GM12874 (cell line): ENCODE data around the gene BAIAP2L1.

Experiments
- CTCF ChIP-seq: IDR thresholded peaks from 2 replicates; pipeline ENCODE4 v1.5.1; 2011; ENCODE audit warnings: low read depth, mild to moderate bottlenecking, control low read depth, low read length, moderate library complexity; ENCODE audit not compliant: insufficient read depth

The BAIAP2L1 gene

GRCh38 chr7:98296833-98297232, 104.1 kb downstream of the BAIAP2L1 start:
- no peak for TF ChIP-seq CTCF

DNA sequence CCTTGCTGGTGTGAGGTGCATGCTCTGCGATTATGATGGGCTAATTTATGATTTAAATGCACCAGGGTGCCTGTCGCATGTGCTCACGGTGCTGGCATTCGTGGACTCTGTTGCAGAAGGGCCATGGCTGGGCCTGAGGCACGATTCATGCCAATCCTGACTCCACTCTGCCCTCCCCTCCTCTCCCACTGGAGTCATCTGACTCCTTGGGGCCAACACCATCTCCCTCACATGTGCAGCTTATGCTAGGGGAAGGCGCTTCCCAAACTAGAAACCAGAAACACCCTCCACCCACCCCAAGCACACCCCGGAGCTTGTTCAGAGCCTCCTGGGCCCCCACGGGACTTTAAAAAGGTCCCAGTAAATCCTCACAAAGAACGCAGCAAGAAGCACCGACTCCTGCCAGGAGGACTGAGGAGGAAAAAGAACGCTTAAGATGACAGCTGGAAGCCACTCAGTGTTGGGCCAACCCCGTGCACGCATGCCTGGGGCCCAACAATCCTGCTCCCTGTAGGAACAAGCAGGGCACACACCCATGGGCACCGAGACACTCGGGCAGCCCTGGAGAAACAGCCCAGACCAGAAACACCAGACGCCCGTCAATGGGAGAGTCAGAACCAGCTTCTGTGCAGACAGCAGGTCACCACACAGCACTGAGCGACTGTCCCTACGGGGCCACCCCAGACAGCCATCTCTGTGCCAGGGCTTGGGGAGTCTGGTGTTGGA, 105.3 kb downstream of the BAIAP2L1 start:
- no peak for TF ChIP-seq CTCF

DNA sequence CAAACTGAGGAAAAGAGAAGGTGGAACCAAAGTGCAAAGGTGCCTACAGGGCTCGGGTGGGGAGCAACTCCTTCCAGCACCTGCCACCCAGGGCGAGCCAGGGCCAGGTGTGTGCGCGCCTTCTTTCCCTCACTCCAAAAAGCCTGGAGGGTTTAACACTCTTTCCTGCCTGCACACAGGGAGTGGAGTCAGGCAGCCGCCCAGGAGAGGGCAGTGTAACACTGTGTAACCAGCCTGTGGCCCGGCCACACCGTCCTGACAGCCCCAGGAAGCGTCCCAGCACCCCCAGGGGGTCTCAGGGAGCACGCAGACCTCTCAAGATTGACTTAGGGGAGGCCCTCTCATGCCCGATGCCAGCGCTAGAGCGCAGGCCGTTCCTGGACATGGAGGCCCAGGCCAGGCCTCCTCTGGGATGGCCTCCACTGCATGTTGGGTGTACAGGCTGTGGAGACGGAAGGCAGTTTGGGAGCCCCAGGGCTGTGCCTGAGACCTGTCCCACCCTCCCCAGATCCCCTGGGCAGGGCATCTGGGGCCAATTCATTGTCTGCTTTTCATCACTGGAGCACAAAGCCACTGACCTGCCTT, 106.0 kb downstream of the BAIAP2L1 start:
- TF ChIP-seq CTCF = peak; percentile 69

DNA sequence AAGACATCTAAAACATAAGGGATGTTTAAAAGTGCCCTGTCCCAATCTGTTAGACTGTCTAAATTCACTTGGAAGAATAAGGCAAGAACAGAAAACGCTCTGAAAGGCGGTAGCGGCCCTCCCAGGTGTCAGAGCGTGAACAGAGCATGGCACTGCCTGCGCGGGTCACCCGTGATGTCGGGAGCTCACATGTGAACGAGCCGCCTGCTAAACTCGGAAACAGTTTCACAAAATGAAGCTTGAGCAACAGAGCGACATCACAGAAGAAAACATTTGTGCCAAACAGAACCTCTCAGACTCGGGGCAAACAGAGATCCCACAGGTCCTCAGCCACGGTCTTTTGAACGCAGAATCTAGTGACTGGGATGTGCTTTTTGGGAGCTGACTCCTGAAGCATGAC, 106.6 kb downstream of the BAIAP2L1 start:
- no peak for TF ChIP-seq CTCF

DNA sequence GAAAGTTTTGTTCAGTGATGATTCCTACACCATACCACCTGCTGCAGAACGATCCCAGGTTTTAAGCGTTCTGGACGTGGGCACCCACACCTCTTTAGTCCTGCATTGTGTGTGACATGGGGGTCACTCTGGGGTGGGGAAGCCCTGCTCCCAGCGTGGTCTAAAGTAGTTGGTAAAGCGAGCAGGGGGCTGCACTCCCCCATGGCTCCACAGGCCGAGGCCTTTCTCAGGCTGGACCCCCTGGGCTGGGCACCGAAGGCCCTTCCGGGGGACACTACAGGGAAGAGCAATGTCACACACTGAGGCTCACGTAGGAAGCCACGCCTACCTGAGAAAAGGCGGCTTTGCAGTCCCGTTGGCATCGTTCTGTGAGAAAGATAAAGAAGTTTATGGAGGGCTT, 107.1 kb downstream of the BAIAP2L1 start:
- no peak for TF ChIP-seq CTCF

DNA sequence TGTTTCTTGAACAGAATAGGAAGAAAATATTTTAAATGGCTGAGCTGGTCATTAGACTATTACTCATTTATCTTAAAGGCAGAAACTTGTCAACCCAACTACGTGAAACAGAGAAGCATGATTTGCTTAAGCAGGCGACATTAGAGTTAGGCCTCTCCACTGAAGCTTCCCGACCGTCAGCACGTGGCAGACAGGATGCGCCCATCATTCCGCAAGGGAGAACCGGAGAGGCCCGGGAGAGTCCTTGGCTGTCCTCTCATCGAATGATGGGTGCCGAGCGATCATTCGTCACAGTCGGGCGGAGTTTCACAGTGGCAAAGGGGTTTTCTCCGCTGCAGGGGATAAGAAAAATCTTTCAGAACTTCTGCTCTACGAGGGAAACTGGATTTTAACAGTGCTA, 107.6 kb downstream of the BAIAP2L1 start:
- TF ChIP-seq CTCF = no peak

DNA sequence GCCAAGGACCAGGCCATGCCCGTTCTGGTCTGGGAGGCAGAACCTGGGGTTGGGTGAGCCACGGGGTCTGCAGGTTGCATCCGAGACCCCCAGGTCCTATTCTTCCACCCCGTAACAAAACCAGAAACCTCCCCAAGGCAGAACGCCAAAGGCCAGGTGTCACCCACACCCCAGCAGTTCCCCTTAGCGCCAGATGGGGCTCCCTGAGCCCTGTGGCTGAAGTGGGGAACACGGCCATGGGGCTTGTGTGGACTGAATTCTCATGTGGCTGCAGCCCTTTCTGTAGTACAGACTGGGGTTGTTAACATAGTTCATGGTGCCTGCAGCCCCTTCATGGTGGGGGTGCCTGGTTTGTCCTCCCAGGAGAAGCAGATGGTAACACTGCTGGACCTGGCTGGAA, 109.2 kb downstream of the BAIAP2L1 start:
- TF ChIP-seq CTCF = peak; percentile 30; the same call in 1 of the 2 replicates
